Right lobe of liver (tissue), 4 donors: Measurements from ENCODE around the gene PDK2.
"Not testable (repeated sequence)": the region's sequence is repeated elsewhere in the genome, so short reads cannot be mapped to it uniquely, and the experiment has no call there.

Experiments
- POLR2A ChIP-seq: fragments of 450-650 bp; IDR thresholded peaks from one replicate; pipeline ENCODE4 v1.6.1; 2017; ENCODE audit warnings: antibody characterized with exemption, mild to moderate bottlenecking
- TF ChIP-seq, protein P1 (sequence below), 4 donors: fragments of 200-600 bp in 3 of 4; fragments of 450-650 bp in 1 of 4; IDR thresholded peaks; one replicate each; pipeline versions ENCODE4 v1.5.1 to v1.8.0; 2016 to 2022; ENCODE audit warnings: antibody characterized with exemption in 4 of 4, mild to moderate bottlenecking in 2 of 4
- donor health status: DM: no; HTN: no; CAD: no.
- donor health status: DM: no; HTN: no; CAD: no.
- donor health status: DM: no; HTN: yes; CAD: no.

DNA sequence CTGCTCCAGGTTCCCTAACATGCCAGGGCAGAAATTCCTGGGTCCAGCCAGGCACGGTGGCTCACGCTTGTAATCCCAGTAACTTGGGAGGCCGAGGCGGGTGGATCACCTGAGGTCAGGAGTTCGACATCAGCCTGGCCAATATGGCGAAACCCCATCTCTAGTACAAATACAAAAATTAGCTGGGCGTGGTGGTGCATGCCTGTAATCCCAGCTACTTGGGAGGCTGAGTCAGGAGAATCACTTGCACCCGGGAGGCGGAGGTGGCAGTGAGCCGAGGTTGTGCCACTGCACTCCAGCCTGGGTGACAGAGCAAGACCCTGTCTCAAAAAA, 33.5 kb upstream of the PDK2 start:
- TF ChIP-seq, protein P1, sequence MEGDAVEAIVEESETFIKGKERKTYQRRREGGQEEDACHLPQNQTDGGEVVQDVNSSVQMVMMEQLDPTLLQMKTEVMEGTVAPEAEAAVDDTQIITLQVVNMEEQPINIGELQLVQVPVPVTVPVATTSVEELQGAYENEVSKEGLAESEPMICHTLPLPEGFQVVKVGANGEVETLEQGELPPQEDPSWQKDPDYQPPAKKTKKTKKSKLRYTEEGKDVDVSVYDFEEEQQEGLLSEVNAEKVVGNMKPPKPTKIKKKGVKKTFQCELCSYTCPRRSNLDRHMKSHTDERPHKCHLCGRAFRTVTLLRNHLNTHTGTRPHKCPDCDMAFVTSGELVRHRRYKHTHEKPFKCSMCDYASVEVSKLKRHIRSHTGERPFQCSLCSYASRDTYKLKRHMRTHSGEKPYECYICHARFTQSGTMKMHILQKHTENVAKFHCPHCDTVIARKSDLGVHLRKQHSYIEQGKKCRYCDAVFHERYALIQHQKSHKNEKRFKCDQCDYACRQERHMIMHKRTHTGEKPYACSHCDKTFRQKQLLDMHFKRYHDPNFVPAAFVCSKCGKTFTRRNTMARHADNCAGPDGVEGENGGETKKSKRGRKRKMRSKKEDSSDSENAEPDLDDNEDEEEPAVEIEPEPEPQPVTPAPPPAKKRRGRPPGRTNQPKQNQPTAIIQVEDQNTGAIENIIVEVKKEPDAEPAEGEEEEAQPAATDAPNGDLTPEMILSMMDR (IDR thresholded peaks at IDR 0.05), result not testable (repeated sequence)
- not testable (repeated sequence) for TF ChIP-seq POLR2A
